HG02884 (cell line): Measurements from ENCODE around the gene NR1I2.

ENCODE experiments used
- ATAC-seq: cut with Tn5 transposase; IDR thresholded peaks from one replicate; pipeline ENCODE4 v1.9.1; 2021; ENCODE audit warnings: mild to moderate bottlenecking, moderate library complexity; ENCODE audit not compliant: unreplicated experiment

The NR1I2 gene

GRCh38 chr3:119778811-119779210, 3.1 kb upstream of the NR1I2 start:
- no peak for ATAC-seq

- peak; percentile 54 for ATAC-seq
Measured at GRCh38 chr3:119779731-119780383, 2.0 kb upstream of the NR1I2 start.

- ATAC-seq: no peak
Measured at GRCh38 chr3:119782460-119782859, 559 bp downstream of the NR1I2 start.

DNA sequence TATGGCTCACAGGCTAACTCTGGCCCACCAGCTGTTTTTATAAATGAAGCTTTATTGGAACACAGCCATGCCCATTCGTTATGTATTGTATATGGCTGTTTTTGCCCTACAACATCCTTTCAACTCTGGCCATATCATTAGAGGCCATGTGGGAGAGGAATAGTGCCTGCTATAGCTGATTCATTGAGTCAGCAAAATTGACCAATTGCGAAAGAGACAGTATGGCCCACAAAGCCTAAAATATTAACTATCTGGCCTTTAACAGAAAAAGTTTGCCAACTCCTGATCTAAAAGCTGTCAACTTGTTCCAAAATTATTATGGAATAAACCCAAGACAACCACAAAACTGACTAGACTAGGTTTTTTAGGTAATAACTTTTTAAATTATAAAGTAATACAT, 1.4 kb downstream of the NR1I2 start:
- no peak for ATAC-seq

GRCh38 chr3:119783883-119784282, 2.0 kb downstream of the NR1I2 start:
- no peak for ATAC-seq

- no peak for ATAC-seq
Measured at GRCh38 chr3:119786409-119786808, 4.5 kb downstream of the NR1I2 start.

- ATAC-seq: no peak
Measured at GRCh38 chr3:119790369-119790768, 8.5 kb downstream of the NR1I2 start.

DNA sequence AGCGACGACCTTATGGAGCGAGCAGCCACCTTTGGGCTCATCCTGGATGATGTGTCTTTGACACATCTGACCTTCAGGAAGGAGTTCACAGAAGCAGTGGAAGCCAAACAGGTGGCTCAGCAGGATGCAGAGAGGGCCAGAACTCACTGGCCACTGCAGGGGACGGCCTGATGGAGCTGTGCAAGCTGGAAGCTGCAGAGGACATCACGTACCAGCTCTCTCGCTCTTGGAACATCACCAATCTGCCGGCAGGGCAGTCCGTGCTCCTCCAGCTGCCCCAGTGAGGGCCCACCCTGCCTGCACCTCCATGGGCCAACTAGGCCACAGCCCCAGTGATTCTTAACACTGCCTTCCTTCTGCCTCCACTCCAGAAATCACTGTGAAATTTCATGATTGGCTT, 10.4 kb downstream of the NR1I2 start:
- no peak for ATAC-seq

DNA sequence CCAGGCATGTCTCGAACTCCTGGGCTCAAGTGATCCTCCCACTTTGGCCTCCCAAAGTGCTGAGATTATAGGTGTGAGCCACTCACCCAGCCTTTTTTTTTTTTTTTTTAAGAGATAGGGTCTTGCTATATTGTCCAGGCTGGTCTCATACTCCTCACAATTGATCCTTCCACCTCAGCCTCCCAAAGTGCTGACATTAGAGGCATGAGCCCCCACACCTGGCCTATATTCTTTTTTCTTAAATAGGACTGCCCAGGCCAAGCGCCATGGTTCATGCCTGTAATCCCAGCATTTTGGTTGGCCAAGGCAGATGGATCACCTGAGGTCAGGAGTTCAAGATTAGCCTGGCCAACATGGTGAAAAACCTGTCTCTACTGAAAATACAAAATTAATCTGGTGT, 12.5 kb downstream of the NR1I2 start:
- ATAC-seq: no peak

GRCh38 chr3:119794971-119795612, 13.2 kb downstream of the NR1I2 start:
- no peak for ATAC-seq

DNA sequence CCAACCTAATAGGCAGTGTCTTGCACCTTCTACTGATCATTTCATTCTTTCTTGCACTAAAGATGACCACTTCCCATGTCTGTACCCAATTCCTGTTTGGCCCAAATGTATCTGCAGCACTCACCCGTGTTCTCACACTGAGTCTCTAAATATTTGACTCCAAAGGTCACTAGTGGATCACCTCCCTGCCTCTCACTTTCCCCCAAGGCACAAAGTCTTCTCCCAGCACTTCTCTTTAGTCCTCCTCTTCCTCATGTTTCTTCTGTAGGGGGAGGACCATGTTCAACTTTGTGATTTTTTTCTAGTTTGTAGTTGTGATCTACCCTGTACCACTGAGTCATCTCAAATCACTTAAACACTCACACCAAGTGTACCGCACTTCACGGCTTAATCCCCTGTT, 13.9 kb downstream of the NR1I2 start:
- ATAC-seq: no peak

GRCh38 chr3:119796368-119796767, 14.5 kb downstream of the NR1I2 start:
- ATAC-seq: no peak

- ATAC-seq: no peak
Measured at GRCh38 chr3:119796785-119797184, 14.9 kb downstream of the NR1I2 start.

GRCh38 chr3:119800844-119801243, 18.9 kb downstream of the NR1I2 start:
- no peak for ATAC-seq

GRCh38 chr3:119808244-119808643, 26.3 kb downstream of the NR1I2 start:
- ATAC-seq: no peak

- no peak for ATAC-seq
Measured at GRCh38 chr3:119808843-119809242, 26.9 kb downstream of the NR1I2 start.

DNA sequence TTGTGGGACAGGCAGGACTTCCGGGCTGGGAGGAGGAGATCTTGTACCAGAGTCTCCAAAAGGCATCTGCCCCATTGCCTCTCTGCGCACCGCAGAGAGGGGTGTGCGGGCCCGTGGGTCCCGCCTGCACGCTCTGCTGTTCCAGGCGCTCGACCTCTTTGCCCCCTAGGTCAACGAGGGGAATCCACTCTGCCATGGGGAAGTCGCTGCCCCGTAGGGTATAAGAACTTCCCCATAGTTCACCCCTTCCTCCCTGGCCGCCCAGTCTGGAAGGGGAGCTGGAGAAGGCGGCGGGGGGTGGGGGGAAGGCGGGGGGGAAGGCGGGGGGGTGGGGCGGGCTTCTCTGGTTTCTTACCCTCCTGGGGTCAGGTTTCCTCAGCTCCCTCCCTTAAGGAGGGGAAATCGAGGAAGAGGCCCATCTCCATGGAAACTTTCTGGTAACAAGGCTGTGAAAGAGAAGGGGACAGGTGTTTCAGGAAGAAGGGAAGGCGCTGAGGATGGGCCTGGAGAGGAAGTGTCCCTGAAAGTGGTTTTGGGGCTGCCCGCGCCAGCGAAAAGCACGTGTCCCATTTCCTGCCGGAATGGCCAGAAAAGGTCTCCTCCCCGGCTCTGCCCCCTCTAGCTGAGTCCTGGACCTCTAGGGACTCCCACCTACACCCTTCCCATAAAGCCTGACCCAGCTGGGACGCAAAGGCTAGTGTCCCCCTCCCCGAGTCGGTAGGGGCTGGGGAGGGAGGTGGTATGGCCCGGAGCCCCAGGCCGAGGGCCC, 27.5 kb downstream of the NR1I2 start:
- ATAC-seq: peak; percentile 24

GRCh38 chr3:119810018-119810435, 28.1 kb downstream of the NR1I2 start:
- peak; percentile 89 for ATAC-seq

DNA sequence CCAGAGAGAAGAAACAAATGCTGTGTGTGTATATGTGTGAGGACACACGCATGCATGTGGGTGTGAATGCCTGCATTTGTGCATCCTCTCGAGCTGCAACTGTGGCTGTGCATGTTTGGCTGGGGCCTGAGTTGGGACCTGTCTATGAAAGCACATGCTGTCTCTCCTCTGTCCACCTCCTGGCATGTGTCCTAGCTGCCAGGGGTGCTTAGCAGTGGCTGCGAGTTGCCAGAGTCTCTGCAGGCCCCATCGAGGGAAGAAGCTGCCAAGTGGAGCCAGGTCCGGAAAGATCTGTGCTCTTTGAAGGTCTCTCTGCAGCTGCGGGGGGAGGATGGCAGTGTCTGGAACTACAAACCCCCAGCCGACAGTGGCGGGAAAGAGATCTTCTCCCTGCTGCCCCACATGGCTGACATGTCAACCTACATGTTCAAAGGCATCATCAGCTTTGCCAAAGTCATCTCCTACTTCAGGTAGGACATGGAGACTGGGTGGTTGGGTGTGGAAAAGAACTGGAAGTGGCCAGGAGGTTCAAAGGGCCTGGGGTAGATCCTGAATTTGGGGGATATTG, 30.7 kb downstream of the NR1I2 start:
- no peak for ATAC-seq

GRCh38 chr3:119815716-119816115, 33.8 kb downstream of the NR1I2 start:
- no peak for ATAC-seq

DNA sequence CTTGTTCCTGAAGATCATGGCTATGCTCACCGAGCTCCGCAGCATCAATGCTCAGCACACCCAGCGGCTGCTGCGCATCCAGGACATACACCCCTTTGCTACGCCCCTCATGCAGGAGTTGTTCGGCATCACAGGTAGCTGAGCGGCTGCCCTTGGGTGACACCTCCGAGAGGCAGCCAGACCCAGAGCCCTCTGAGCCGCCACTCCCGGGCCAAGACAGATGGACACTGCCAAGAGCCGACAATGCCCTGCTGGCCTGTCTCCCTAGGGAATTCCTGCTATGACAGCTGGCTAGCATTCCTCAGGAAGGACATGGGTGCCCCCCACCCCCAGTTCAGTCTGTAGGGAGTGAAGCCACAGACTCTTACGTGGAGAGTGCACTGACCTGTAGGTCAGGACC, 35.2 kb downstream of the NR1I2 start:
- ATAC-seq: no peak
